Liver (tissue), 9 donors: ENCODE data around the gene NBPF1. TPM values are rescaled to one million over a fixed set of nuclear protein-coding genes. Genes with fewer than 3 reads are reported as not detected.
"Not testable (repeated sequence)": the region's sequence is repeated elsewhere in the genome, so short reads cannot be mapped to it uniquely, and the experiment has no call there.

Source experiments
- DNase-seq: peaks from one replicate; pipeline ENCODE4 v3.0.0-alpha.2; 2017; ENCODE audit warnings: low spot score
- H3K27ac ChIP-seq, 2 donors: one replicate each; pipeline ENCODE4 v1.7.0; 2013; ENCODE audit warnings: inconsistent platforms in 2 of 2, low read length in 2 of 2, control low read depth in 1 of 2, low read depth in 1 of 2, mild to moderate bottlenecking in 1 of 2
- H3K27me3 ChIP-seq, 4 donors: one replicate each; pipeline versions ENCODE4 v1.6.1 to v1.7.0; 2013; ENCODE audit warnings: low read length in 3 of 4, inconsistent platforms in 1 of 4, mild to moderate bottlenecking in 1 of 4, moderate library complexity in 1 of 4; ENCODE audit not compliant: control insufficient read depth in 4 of 4, insufficient read depth in 4 of 4
- H3K36me3 ChIP-seq, 4 donors: one replicate each; pipeline versions ENCODE4 v1.6.1 to v1.7.0; 2013; ENCODE audit warnings: low read length in 3 of 4, mild to moderate bottlenecking in 3 of 4, low read depth in 1 of 4, moderate library complexity in 1 of 4; ENCODE audit not compliant: control insufficient read depth in 4 of 4, insufficient read depth in 3 of 4
- H3K4me1 ChIP-seq, 4 donors: one replicate each; pipeline versions ENCODE4 v1.6.1 to v1.7.0; 2013; ENCODE audit warnings: low read length in 3 of 4, mild to moderate bottlenecking in 3 of 4, moderate library complexity in 1 of 4; ENCODE audit not compliant: control insufficient read depth in 4 of 4, insufficient read depth in 4 of 4
- H3K4me3 ChIP-seq, 3 donors: one replicate each; pipeline versions ENCODE4 v1.6.1 to v1.7.0; 2013; ENCODE audit warnings: low read length in 3 of 3, control low read depth in 1 of 3, low read depth in 1 of 3, mild to moderate bottlenecking in 1 of 3
- H3K9ac ChIP-seq, 2 donors: one replicate each; pipeline ENCODE4 v1.7.0; 2013; ENCODE audit warnings: low read length in 2 of 2, mild to moderate bottlenecking in 2 of 2, moderate library complexity in 2 of 2, control low read depth in 1 of 2, low read depth in 1 of 2
- H3K9me3 ChIP-seq, 4 donors: one replicate each; pipeline versions ENCODE4 v1.6.1 to v1.7.0; 2013; ENCODE audit warnings: low read length in 3 of 4; ENCODE audit not compliant: control insufficient read depth in 4 of 4
- EGR1 ChIP-seq, 2 donors: IDR thresholded peaks; 2 replicates each; pipeline ENCODE4 v1.6.1; 2016 to 2018; ENCODE audit warnings: antibody characterized with exemption in 2 of 2, low read depth in 2 of 2
- FOXA1 ChIP-seq: IDR thresholded peaks from 2 replicates; pipeline ENCODE4 v1.6.1; 2016; ENCODE audit warnings: antibody characterized with exemption
- FOXA2 ChIP-seq: IDR thresholded peaks from 2 replicates; pipeline ENCODE4 v1.6.1; 2016; ENCODE audit warnings: antibody characterized with exemption
- GABPA ChIP-seq, 2 donors: IDR thresholded peaks in 1 of 2; conservative IDR thresholded peaks in 1 of 2; 2 replicates each; pipeline ENCODE4 v1.6.1; 2016; ENCODE audit warnings: antibody characterized with exemption in 2 of 2, mild to moderate bottlenecking in 1 of 2, moderate library complexity in 1 of 2
- HNF4A ChIP-seq, 2 donors: conservative IDR thresholded peaks; 2 replicates each; pipeline ENCODE4 v1.6.1; 2016; ENCODE audit warnings: antibody characterized with exemption in 2 of 2, mild to moderate bottlenecking in 2 of 2
- HNF4G ChIP-seq: IDR thresholded peaks from 2 replicates; pipeline ENCODE4 v1.6.1; 2016; ENCODE audit warnings: antibody characterized with exemption
- JUND ChIP-seq, 2 donors: IDR thresholded peaks; 2 replicates each; pipeline ENCODE4 v1.6.1; 2016; ENCODE audit warnings: antibody characterized with exemption in 2 of 2
- NR2F2 ChIP-seq: IDR thresholded peaks from 2 replicates; pipeline ENCODE4 v1.6.1; 2016; ENCODE audit warnings: antibody characterized with exemption
- RAD21 ChIP-seq, 2 donors: IDR thresholded peaks; 2 replicates each; pipeline ENCODE4 v1.6.1; 2016; ENCODE audit warnings: antibody characterized with exemption in 2 of 2, mild to moderate bottlenecking in 2 of 2
- REST ChIP-seq: IDR thresholded peaks from 2 replicates; pipeline ENCODE4 v1.6.1; 2016; ENCODE audit warnings: antibody characterized with exemption, mild to moderate bottlenecking
- RXRA ChIP-seq, 2 donors: IDR thresholded peaks; 2 replicates each; pipeline ENCODE4 v1.6.1; 2017 to 2018; ENCODE audit warnings: antibody characterized with exemption in 2 of 2, mild to moderate bottlenecking in 1 of 2
- SP1 ChIP-seq: IDR thresholded peaks from 2 replicates; pipeline ENCODE4 v1.6.1; 2018; ENCODE audit warnings: antibody characterized with exemption, mild to moderate bottlenecking
- TAF1 ChIP-seq: conservative IDR thresholded peaks from 2 replicates; pipeline ENCODE4 v1.6.1; 2016; ENCODE audit warnings: antibody characterized with exemption, mild to moderate bottlenecking
- YY1 ChIP-seq: IDR thresholded peaks from 2 replicates; pipeline ENCODE4 v1.6.1; 2016; ENCODE audit warnings: antibody characterized with exemption, mild to moderate bottlenecking
- WGBS: extraction: QIAGEN DNeasy Blood & Tissue Kit; methylation state at CpG from one replicate; pipeline ENCODE4 v1.1.7; 2013; 5-methylcytosine and 5-hydroxymethylcytosine counted together
- polyA plus RNA-seq, 2 donors: library from polyadenylated mRNA; stranded (reverse) in 1 of 2; unstranded in 1 of 2; fragments of 200-250 nt in 1 of 2; fragments of >200 nt in 1 of 2; fragmentation: Nextera tagmentation in 1 of 2; extraction: Ambion mirVana in 1 of 2; gene quantifications; one replicate each; pipeline versions ENCODE4 v1.2.1 to v1.2.3, GENCODE V29; 2013 to 2015
- total RNA-seq, 2 donors: library from RNA; depleted of rRNA; stranded (reverse); fragments of >200 nt; gene quantifications; one replicate each; pipeline ENCODE4 v1.2.3, GENCODE V29; 2014
- TF ChIP-seq, protein P1 (sequence below): IDR thresholded peaks from 2 replicates; pipeline ENCODE4 v1.6.1; 2016; ENCODE audit warnings: antibody characterized with exemption
- TF ChIP-seq, protein P2 (sequence below): IDR thresholded peaks from 2 replicates; pipeline ENCODE4 v1.6.1; 2016; ENCODE audit warnings: antibody characterized with exemption
- TF ChIP-seq, protein P3 (sequence below): fragments of 150-350 bp; IDR thresholded peaks from 2 replicates; pipeline ENCODE4 v1.5.1; 2017; ENCODE audit warnings: improper control_type of control experiment, low read depth, low read length; ENCODE audit not compliant: missing input control
- donor health status: healthy.
- donor health status: healthy.
- donor health status: healthy.
- donor health status: healthy.
- donor health status: healthy.

The NBPF1 gene
- total and polyA plus RNA-seq, 4 donors, result 8.0 to 16.4 (median 10.8) TPM

DNA sequence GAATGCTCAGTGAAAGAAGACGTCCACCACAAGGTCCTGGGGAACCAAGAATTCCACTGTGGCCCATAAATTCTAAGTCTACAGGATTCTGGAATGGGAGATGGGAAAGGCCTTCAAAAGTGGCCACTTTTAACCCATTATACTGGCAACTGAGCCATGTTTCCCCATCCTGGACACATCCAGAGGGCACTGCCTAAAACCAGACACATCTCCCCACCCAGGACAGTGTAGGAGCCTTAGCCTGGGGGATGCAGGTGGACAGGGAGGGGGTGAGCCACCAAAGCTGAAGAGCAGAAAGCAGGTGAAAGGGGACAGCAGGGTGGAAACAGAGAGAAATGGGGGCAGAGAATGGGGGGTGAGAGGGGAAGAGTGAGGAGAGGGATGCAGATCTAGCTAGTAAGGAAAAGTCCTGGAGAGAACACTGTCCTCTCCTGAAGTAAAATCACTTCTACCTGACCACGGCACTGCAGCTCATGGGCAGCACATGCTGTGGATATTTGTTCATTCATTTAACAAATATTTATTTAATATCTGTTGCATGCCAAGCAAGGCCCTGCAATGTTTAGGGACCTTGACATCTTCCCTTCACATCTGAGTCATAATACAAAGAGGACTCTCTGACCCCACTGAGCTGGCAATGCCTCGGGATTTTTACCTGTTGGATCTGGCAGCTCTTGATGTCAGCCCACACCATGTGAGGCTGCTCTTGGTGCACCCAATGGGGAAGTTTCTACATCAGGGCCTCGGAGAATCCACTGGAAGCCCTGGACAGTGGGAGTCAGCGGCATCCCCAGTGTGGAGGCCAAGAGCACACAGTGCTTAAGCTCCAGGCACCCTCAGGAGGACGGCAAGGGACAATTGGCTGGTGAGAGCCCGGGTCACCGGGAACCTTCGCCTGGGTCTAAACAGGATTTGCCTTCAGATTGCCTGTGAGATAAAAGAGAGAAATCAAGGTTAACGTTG lies 5.2 kb downstream of the NBPF1 start:
- 73% methylated on average over 10 of the region's 10 CpGs for WGBS
- peak; percentile 43 for DNase-seq

GRCh38 chr1:16607433-16607851 lies 5.9 kb downstream of the NBPF1 start:
- WGBS, result 96% methylated on average over 2 of the region's 2 CpGs
- H3K4me3 ChIP-seq, result no peak overlapping the region
- no peaks in the 10 kb centered on the region for H3K27me3 ChIP-seq
- no peak overlapping the region for H3K9ac ChIP-seq
- H3K36me3 ChIP-seq, result peaks cover 0 to 6% (median 3%) of the 10 kb centered on the region in 4 donors
- no peaks in the 10 kb centered on the region for H3K9me3 ChIP-seq
- peaks cover 10 to 37% (median 26%) of the 10 kb centered on the region in 4 donors for H3K4me1 ChIP-seq
- peak overlapping the region; percentile 37 to 65 for H3K27ac ChIP-seq
- DNase-seq, result peak; percentile 38
- TF ChIP-seq SP1, result no peak
- TF ChIP-seq, protein P1, sequence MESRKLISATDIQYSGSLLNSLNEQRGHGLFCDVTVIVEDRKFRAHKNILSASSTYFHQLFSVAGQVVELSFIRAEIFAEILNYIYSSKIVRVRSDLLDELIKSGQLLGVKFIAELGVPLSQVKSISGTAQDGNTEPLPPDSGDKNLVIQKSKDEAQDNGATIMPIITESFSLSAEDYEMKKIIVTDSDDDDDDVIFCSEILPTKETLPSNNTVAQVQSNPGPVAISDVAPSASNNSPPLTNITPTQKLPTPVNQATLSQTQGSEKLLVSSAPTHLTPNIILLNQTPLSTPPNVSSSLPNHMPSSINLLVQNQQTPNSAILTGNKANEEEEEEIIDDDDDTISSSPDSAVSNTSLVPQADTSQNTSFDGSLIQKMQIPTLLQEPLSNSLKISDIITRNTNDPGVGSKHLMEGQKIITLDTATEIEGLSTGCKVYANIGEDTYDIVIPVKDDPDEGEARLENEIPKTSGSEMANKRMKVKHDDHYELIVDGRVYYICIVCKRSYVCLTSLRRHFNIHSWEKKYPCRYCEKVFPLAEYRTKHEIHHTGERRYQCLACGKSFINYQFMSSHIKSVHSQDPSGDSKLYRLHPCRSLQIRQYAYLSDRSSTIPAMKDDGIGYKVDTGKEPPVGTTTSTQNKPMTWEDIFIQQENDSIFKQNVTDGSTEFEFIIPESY, result no peak
- TF ChIP-seq, protein P2, sequence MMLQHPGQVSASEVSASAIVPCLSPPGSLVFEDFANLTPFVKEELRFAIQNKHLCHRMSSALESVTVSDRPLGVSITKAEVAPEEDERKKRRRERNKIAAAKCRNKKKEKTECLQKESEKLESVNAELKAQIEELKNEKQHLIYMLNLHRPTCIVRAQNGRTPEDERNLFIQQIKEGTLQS, result no peak
- TF ChIP-seq HNF4A (conservative IDR thresholded peaks at IDR 0.05), result no peak
- TF ChIP-seq YY1, result no peak
- TF ChIP-seq FOXA1, result no peak
- TF ChIP-seq NR2F2, result no peak
- no peak for TF ChIP-seq TAF1
- TF ChIP-seq EGR1 (IDR thresholded peaks at IDR 0.05; ENCODE audit: low read depth in 2 of 2), result no peak
- TF ChIP-seq, protein P3, sequence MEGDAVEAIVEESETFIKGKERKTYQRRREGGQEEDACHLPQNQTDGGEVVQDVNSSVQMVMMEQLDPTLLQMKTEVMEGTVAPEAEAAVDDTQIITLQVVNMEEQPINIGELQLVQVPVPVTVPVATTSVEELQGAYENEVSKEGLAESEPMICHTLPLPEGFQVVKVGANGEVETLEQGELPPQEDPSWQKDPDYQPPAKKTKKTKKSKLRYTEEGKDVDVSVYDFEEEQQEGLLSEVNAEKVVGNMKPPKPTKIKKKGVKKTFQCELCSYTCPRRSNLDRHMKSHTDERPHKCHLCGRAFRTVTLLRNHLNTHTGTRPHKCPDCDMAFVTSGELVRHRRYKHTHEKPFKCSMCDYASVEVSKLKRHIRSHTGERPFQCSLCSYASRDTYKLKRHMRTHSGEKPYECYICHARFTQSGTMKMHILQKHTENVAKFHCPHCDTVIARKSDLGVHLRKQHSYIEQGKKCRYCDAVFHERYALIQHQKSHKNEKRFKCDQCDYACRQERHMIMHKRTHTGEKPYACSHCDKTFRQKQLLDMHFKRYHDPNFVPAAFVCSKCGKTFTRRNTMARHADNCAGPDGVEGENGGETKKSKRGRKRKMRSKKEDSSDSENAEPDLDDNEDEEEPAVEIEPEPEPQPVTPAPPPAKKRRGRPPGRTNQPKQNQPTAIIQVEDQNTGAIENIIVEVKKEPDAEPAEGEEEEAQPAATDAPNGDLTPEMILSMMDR, result no peak

More for the DNA sequence above, 5.2 kb downstream of the NBPF1 start:
- not testable (repeated sequence) for H3K4me3 ChIP-seq, H3K9me3 ChIP-seq, H3K9ac ChIP-seq, H3K27me3 ChIP-seq, H3K36me3 ChIP-seq
- peak; percentile 99 for TF ChIP-seq FOXA1
- TF ChIP-seq RAD21 (IDR thresholded peaks at IDR 0.05), result peak; percentile 57 to 72
- TF ChIP-seq SP1, result peak; percentile 94
- peak; percentile 99 to 100 for TF ChIP-seq JUND (IDR thresholded peaks at IDR 0.05)
- TF ChIP-seq GABPA (IDR thresholded peaks at IDR 0.05 in 1 of 2, conservative IDR thresholded peaks at IDR 0.05 in 1 of 2), result peak in 1 of 2 donors; percentile 81
- peak in 1 of 2 donors; percentile 88 for TF ChIP-seq EGR1 (IDR thresholded peaks at IDR 0.05; ENCODE audit: low read depth in 2 of 2)
- peak; percentile 71 for TF ChIP-seq HNF4G
- peak; percentile 99 for TF ChIP-seq FOXA2
- peak in 1 of 2 donors; percentile 94 for TF ChIP-seq RXRA (IDR thresholded peaks at IDR 0.05)
- peak; percentile 92 for TF ChIP-seq REST
- TF ChIP-seq, protein P2, result peak; percentile 97
- peak; percentile 92 to 98 for TF ChIP-seq HNF4A (conservative IDR thresholded peaks at IDR 0.05)
- Histone ChIP-seq H3K4me1 (peaks cover 10 to 43% (median 30%) of the 10 kb centered on the region in 4 donors), H3K27ac (peak overlapping the region; percentile 47 to 65)
